Brain microvascular endothelial cell (primary cell): Measurements from ENCODE around the gene LUC7L2.

Source experiments
- DNase-seq: peaks from one replicate; pipeline ENCODE4 v3.0.0-alpha.2; 2020
- H3K27ac ChIP-seq: fragments of 250-450 bp; sonication (Bioruptor Pico); 2 replicates; pipeline ENCODE4 v1.5.1; 2020; ENCODE audit warnings: mild to moderate bottlenecking, moderate library complexity
- H3K27me3 ChIP-seq: fragments of 250-450 bp; sonication (Bioruptor Pico); replicated peaks from 2 replicates; pipeline ENCODE4 v1.5.1; 2020; ENCODE audit warnings: mild to moderate bottlenecking
- H3K36me3 ChIP-seq: fragments of 250-450 bp; sonication (Bioruptor Pico); replicated peaks from 2 replicates; pipeline ENCODE4 v1.5.1; 2020; ENCODE audit warnings: mild to moderate bottlenecking
- H3K4me3 ChIP-seq: 2 replicates; pipeline ENCODE4 v1.5.1; 2011; ENCODE audit warnings: low read depth, mild to moderate bottlenecking, control low read depth, low read length, moderate library complexity
- CTCF ChIP-seq: IDR thresholded peaks from 2 replicates; pipeline ENCODE4 v1.5.1; 2011; ENCODE audit warnings: low read depth, mild to moderate bottlenecking, moderate library complexity, low read length, control low read depth, inconsistent platforms; ENCODE audit errors: missing control alignments
- in situ Hi-C: cut with HindIII; loops from 2 replicates; pipeline ENCODE4 v1.10.0; 2017; ENCODE audit warnings: low sequenced_read_pairs, low pct_ligation_motif_present

Gene LUC7L2

GRCh38 chr7:139360948-139361307, 1.2 kb downstream of the LUC7L2 start:
- peak overlapping the region; percentile 93 for H3K4me3 ChIP-seq
- H3K27ac ChIP-seq: peak overlapping the region; percentile 96
- DNase-seq: no peak
- H3K36me3 ChIP-seq: peaks cover 3% of the 10 kb centered on the region
- in situ Hi-C loops: no loop called here
- no peaks in the 10 kb centered on the region for H3K27me3 ChIP-seq
- TF ChIP-seq CTCF: no peak

GRCh38 chr7:139361523-139361922, 1.8 kb downstream of the LUC7L2 start:
- Histone ChIP-seq H3K27ac (no peak overlapping the region), H3K27me3 (no peaks in the 10 kb centered on the region), H3K4me3 (peak overlapping the region; percentile 93), H3K36me3 (peaks cover 3% of the 10 kb centered on the region)
- no peak for DNase-seq
- in situ Hi-C loops: no loop called here
- no peak for TF ChIP-seq CTCF

GRCh38 chr7:139362302-139362701, 2.6 kb downstream of the LUC7L2 start:
- Histone ChIP-seq H3K4me3 (no peak overlapping the region), H3K36me3 (peaks cover 3% of the 10 kb centered on the region), H3K27ac (no peak overlapping the region), H3K27me3 (no peaks in the 10 kb centered on the region)
- no peak for TF ChIP-seq CTCF
- no peak for DNase-seq
- in situ Hi-C loops: no loop called here

- H3K27me3 ChIP-seq: no peaks in the 10 kb centered on the region
- no peak for DNase-seq
- TF ChIP-seq CTCF: no peak
- H3K4me3 ChIP-seq: no peak overlapping the region
- in situ Hi-C loops: no loop called here
- no peak overlapping the region for H3K27ac ChIP-seq
- H3K36me3 ChIP-seq: peaks cover 3% of the 10 kb centered on the region
These were observed 3.3 kb downstream of the LUC7L2 start for GRCh38 chr7:139362981-139363380.

- in situ Hi-C loops: no loop called here
- no peak for TF ChIP-seq CTCF
- no peak for DNase-seq
- Histone ChIP-seq H3K36me3 (peaks cover 3% of the 10 kb centered on the region), H3K27me3 (no peaks in the 10 kb centered on the region), H3K4me3 (no peak overlapping the region), H3K27ac (no peak overlapping the region)
These were observed 5.6 kb downstream of the LUC7L2 start for GRCh38 chr7:139365336-139365735.

GRCh38 chr7:139366400-139366799, 6.7 kb downstream of the LUC7L2 start:
- no peak overlapping the region for H3K27ac ChIP-seq
- no peak for TF ChIP-seq CTCF
- no peak overlapping the region for H3K4me3 ChIP-seq
- no peaks in the 10 kb centered on the region for H3K27me3 ChIP-seq
- in situ Hi-C loops: no loop called here
- H3K36me3 ChIP-seq: peaks cover 3% of the 10 kb centered on the region
- no peak for DNase-seq
